Measurements from ENCODE around the gene ASPN. TPM values are rescaled to one million over a fixed set of nuclear protein-coding genes. Genes with fewer than 3 reads are reported as not detected.

Gene ASPN
- total and polyA plus RNA-seq, 2 of the 13 experiments (the other 11 are each of a cell fraction or from before 2014, with no cell fraction given) = not detected

GRCh38 chr9:92499701-92500100 lies 17.4 kb upstream of the ASPN start:
- H3K4me3 ChIP-seq (replicated peaks in 1 of 3; ENCODE audit: insufficient read depth in 1 of 3, low read depth in 2 of 3, low read length in 3 of 3) = no peak overlapping the region
- no peak overlapping the region for H3K4me2 ChIP-seq (ENCODE audit: low read depth, low read length)
- DNase-seq (ENCODE audit: low spot score) = no peak
- no peak for TF ChIP-seq KDM6A (CRISPR knock-in tag; IDR thresholded peaks at IDR 0.05; ENCODE audit: low read depth)
- no peak for TF ChIP-seq CBX2 (IDR thresholded peaks at IDR 0.05; ENCODE audit: low read depth, low read length)
- TF ChIP-seq CBX2 (CRISPR knock-in tag; IDR thresholded peaks at IDR 0.05; ENCODE audit: low read depth) = no peak
- no peak for TF ChIP-seq KAT8 (CRISPR knock-in tag; IDR thresholded peaks at IDR 0.05)
- no peak for TF ChIP-seq ARNT2 (CRISPR knock-in tag; IDR thresholded peaks at IDR 0.05; ENCODE audit: low read depth)
- TF ChIP-seq ZFY (CRISPR knock-in tag; IDR thresholded peaks at IDR 0.05) = no peak
- no peak for TF ChIP-seq SUZ12 (IDR thresholded peaks at IDR 0.05; ENCODE audit: low read depth, low read length)
- no peak for TF ChIP-seq RFXANK (CRISPR knock-in tag; IDR thresholded peaks at IDR 0.05)
- no peak for TF ChIP-seq ATF5 (CRISPR knock-in tag; IDR thresholded peaks at IDR 0.05; ENCODE audit: low read depth)
- no peak for TF ChIP-seq ZNF230 (CRISPR knock-in tag; IDR thresholded peaks at IDR 0.05)
- no peak for TF ChIP-seq ZNF563 (CRISPR knock-in tag; IDR thresholded peaks at IDR 0.05)
- TF ChIP-seq LRRFIP1 (CRISPR knock-in tag; conservative IDR thresholded peaks at IDR 0.05) = no peak
- TF ChIP-seq KDM5A (IDR thresholded peaks at IDR 0.05; ENCODE audit: borderline replicate concordance, low read length) = no peak
- no peak overlapping the region for H3K27ac ChIP-seq (ENCODE audit: extremely low read length, insufficient read depth, low read length)
- no peaks in the 10 kb centered on the region for H3K4me1 ChIP-seq (ENCODE audit: insufficient read depth, low read length)
- POLR2A ChIA-PET = no interaction called here
- intact Hi-C loops (cut with micrococcal nuclease; ENCODE audit: unreplicated experiment) (no loop called here), in situ Hi-C loops (cut with HindIII; ENCODE audit: extremely low pct_ligation_motif_present, low pct_unique_long_range_greater_than_20kb) (loop anchor here (5.0 kb wide), 1 partner anchor 133 kb away; no protein-coding TSS in a partner anchor)
- no peaks in the 10 kb centered on the region for H3K27me3 ChIP-seq (ENCODE audit: control insufficient read depth in 1 of 2, insufficient read depth in 2 of 2, low read length in 2 of 2)
- CTCF ChIA-PET (ENCODE audit: low intra/inter-chr PET ratio, low total read pairs) = no interaction called here
- no peaks in the 10 kb centered on the region for H3K9me3 ChIP-seq (ENCODE audit: low read length)
- H3K79me2 ChIP-seq (ENCODE audit: insufficient read depth, low read length) = no peaks in the 10 kb centered on the region
- BruUV-seq (replicated peaks) = no TSS peak
- no peaks in the 10 kb centered on the region for H4K20me1 ChIP-seq (ENCODE audit: insufficient read depth, low read length)
- no peaks in the 10 kb centered on the region for H3K36me3 ChIP-seq (replicated peaks in 1 of 2; ENCODE audit: control insufficient read depth in 1 of 2, insufficient read depth in 2 of 2, low read length in 2 of 2)
- 36% methylated on average over 2 of the region's 2 CpGs for WGBS (ENCODE audit: low lambda C conversion rate)
- no peak overlapping the region for H3K9ac ChIP-seq (ENCODE audit: insufficient read depth, low read depth, low read length)
- no peak for ATAC-seq
- no peak for FAIRE-seq
- H2AFZ ChIP-seq (ENCODE audit: low read length) = no peak overlapping the region

Data from HepG2 (cell line).